ENCODE data around the gene PID1. TPM values are rescaled to one million over a fixed set of nuclear protein-coding genes. Genes with fewer than 3 reads are reported as not detected.

PID1 gene
- polyA plus RNA-seq, 1 of the 3 experiments (the other 2 are of a cell fraction) = 0.16 TPM

GRCh38 chr2:229202646-229203045 is 68.4 kb downstream of the PID1 start (continued):
- TF ChIP-seq IRF3 (IDR thresholded peaks at IDR 0.05; ENCODE audit: low read depth, low read length) (no peak), ZBTB33 (IDR thresholded peaks at IDR 0.05; ENCODE audit: borderline replicate concordance, low read depth) (no peak), ELF1 (IDR thresholded peaks at IDR 0.05) (no peak), SMC3 (IDR thresholded peaks at IDR 0.05; ENCODE audit: low read depth, low read length) (no peak), YY1 (IDR thresholded peaks at IDR 0.05; ENCODE audit: low read depth) (no peak)

GRCh38 chr2:229201521-229201920 is 69.6 kb downstream of the PID1 start:
- TF ChIP-seq TEAD4 (IDR thresholded peaks at IDR 0.05; ENCODE audit: borderline replicate concordance, insufficient read depth) (no peak), NFIC (IDR thresholded peaks at IDR 0.05; ENCODE audit: borderline replicate concordance) (no peak), NRF1 (IDR thresholded peaks at IDR 0.05; ENCODE audit: low read depth, low read length) (no peak), ELF1 (IDR thresholded peaks at IDR 0.05) (no peak), EZH2phosphoT487 (IDR thresholded peaks at IDR 0.05; ENCODE audit: borderline replicate concordance, low read depth) (no peak), USF1 (IDR thresholded peaks at IDR 0.05; ENCODE audit: borderline replicate concordance, low read depth) (no peak), TCF12 (IDR thresholded peaks at IDR 0.05) (no peak), REST (IDR thresholded peaks at IDR 0.05; ENCODE audit: low read depth, low read length) (no peak)
- H2AFZ ChIP-seq (ENCODE audit: low read depth) = no peak overlapping the region

More at GRCh38 chr2:229201521-229201920, 69.6 kb downstream of the PID1 start:
- no peak overlapping the region for H3K4me3 ChIP-seq (ENCODE audit: low read depth in 2 of 2, low read length in 1 of 2)
- H3K9ac ChIP-seq = no peak overlapping the region
- no peak overlapping the region for H3K27ac ChIP-seq (ENCODE audit: low read depth in 2 of 2, low read length in 1 of 2)
- POLR2A ChIA-PET = no interaction called here
- H4K20me1 ChIP-seq (ENCODE audit: insufficient read depth) = no peaks in the 10 kb centered on the region
- no peaks in the 10 kb centered on the region for H3K4me1 ChIP-seq (ENCODE audit: control insufficient read depth in 1 of 2, insufficient read depth in 2 of 2, low read depth in 1 of 2, low read length in 1 of 2)
- DNase-seq = no peak
- 34% methylated on average over 7 of the region's 7 CpGs for WGBS (ENCODE audit: low lambda C conversion rate)
- H3K9me2 ChIP-seq = no peaks in the 10 kb centered on the region
- H3K79me2 ChIP-seq (ENCODE audit: insufficient read depth) = no peaks in the 10 kb centered on the region
- no peaks in the 10 kb centered on the region for H3K27me3 ChIP-seq (ENCODE audit: insufficient read depth)
- H3K9me3 ChIP-seq = peaks cover 4% of the 10 kb centered on the region; the same call in 1 of the 2 replicates
- no peaks in the 10 kb centered on the region for H3F3A ChIP-seq (replicated peaks; ENCODE audit: insufficient read depth)
- H3K36me3 ChIP-seq (replicated peaks in 1 of 2; ENCODE audit: control insufficient read depth in 1 of 2, insufficient read depth in 2 of 2, low read length in 1 of 2) = no peaks in the 10 kb centered on the region
- H3K4me2 ChIP-seq = no peak overlapping the region
- CTCF ChIA-PET = no interaction called here
